NCI-H345 treated with DMSO at 0.1 percent for 48 hours (cell line): ENCODE data around the gene KRT8.

Experiments
- DNase-seq: peaks from one replicate; lab custom pipeline; 2025; ENCODE audit not compliant: unreplicated experiment; lab: John Stamatoyannopoulos, UW

KRT8 gene

DNA sequence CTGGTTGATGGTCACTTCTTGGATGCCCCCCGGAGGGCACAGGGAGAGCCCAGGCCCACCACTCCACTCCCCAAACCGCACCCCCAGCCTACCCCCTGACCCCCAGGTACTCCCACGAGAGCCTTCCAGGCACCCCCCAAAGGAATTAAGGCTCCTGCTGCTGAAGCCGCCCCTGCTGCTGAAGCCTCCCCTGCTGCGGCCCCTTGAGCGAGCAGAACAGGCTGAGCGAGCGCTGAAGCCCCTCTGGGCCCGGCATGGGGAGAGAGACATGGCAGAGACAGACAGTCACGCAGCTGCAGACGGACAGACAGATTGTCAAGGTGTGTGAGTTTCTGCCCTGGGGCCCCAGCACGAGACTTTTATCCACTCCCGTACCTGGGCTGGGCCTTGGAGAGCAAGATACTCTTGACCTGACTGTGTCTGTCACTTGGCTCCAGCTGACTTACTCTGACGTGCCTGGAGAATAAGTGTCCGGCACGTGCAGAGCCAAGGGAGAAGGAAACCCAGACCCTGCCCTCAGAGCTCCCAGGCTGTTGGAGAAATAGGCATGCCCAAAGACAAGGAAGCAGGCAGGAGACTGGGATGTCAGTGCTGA lies 56.1 kb downstream of the KRT8 start, which contains the start of gene KRT78:
Gene KRT78 (minus strand): TSS at position 334 of the 595 bp plus-strand sequence. CDS start 64 bp downstream, at position 270.
- DNase-seq = no peak

DNA sequence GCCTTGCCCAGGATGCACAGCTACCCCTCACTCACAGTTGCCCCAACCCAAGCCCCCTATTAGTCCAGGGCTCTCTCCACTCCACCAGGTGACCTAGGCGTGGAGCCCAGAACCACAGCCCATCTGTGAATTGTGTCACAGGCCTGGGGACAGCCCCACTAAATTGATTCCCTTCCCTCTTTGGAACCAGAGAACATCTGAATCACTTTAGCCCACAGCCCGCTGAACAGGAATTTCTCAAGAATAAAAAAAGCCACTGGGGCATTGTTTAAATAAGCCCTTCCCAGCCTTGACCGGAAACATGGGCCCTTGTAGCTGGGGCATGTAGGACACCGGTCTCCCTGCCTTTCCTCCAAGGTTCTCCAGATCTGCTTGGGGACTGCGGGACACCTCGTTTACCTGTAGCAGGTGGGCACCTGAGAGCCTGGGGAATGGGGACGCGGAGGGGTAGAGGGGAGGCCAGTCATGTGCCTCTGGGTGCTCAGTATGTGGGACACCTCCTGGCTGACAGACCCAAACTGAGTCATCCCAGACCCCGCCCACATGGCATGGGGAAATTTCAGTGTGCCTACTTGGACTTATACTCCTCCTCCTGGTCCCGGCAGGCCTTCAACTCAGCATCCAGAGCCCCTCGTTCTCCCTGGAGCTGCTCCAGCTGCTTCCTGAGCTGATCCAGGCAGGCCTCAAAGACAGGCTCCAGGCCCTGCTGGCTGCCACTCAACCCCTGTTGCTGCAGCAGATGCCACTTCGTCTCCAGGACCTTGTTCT lies 57.4 kb downstream of the KRT8 start:
- DNase-seq = no peak
